Measurements from ENCODE around the gene MYO1F. TPM values are rescaled to one million over a fixed set of nuclear protein-coding genes. Genes with fewer than 3 reads are reported as not detected.

Gene MYO1F
- total and polyA plus RNA-seq, 2 of the 13 experiments (the other 11 are each of a cell fraction or from before 2014, with no cell fraction given), result 0.09 to 0.13 TPM

GRCh38 chr19:8611391-8611876 lies 34.2 kb upstream of the MYO1F start:
- POLR2A ChIA-PET, result interaction anchor here (0.7 kb wide), 1 partner anchor 31 kb away, joined by 3 read pairs; no protein-coding TSS in a partner anchor
- Histone ChIP-seq H3K9ac (ENCODE audit: insufficient read depth, low read depth, low read length) (no peak overlapping the region), H3K4me2 (ENCODE audit: low read depth, low read length) (no peak overlapping the region), H3K27me3 (ENCODE audit: control insufficient read depth in 1 of 2, insufficient read depth in 2 of 2, low read length in 2 of 2) (peaks cover 0 to 7% of the 10 kb centered on the region in 2 experiments; a peak in 2 of 5 replicates), H3K79me2 (ENCODE audit: insufficient read depth, low read length) (no peaks in the 10 kb centered on the region), H2AFZ (ENCODE audit: low read length) (no peak overlapping the region), H3K4me3 (replicated peaks in 1 of 3; ENCODE audit: insufficient read depth in 1 of 3, low read depth in 2 of 3, low read length in 3 of 3) (no peak overlapping the region), H3K4me1 (ENCODE audit: insufficient read depth, low read length) (peaks cover 23% of the 10 kb centered on the region), H3K27ac (ENCODE audit: extremely low read length, insufficient read depth, low read length) (no peak overlapping the region), H4K20me1 (ENCODE audit: insufficient read depth, low read length) (no peaks in the 10 kb centered on the region), H3K36me3 (replicated peaks in 1 of 2; ENCODE audit: control insufficient read depth in 1 of 2, insufficient read depth in 2 of 2, low read length in 2 of 2) (no peaks in the 10 kb centered on the region), H3K9me3 (ENCODE audit: low read length) (no peaks in the 10 kb centered on the region)
- BruUV-seq (replicated peaks), result no TSS peak
- FAIRE-seq (no peak), ATAC-seq (no peak), DNase-seq (ENCODE audit: low spot score) (no peak)
- TF ChIP-seq, protein P1, sequence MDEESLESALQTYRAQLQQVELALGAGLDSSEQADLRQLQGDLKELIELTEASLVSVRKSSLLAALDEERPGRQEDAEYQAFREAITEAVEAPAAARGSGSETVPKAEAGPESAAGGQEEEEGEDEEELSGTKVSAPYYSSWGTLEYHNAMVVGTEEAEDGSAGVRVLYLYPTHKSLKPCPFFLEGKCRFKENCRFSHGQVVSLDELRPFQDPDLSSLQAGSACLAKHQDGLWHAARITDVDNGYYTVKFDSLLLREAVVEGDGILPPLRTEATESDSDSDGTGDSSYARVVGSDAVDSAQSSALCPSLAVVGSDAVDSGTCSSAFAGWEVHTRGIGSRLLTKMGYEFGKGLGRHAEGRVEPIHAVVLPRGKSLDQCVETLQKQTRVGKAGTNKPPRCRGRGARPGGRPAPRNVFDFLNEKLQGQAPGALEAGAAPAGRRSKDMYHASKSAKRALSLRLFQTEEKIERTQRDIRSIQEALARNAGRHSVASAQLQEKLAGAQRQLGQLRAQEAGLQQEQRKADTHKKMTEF (CRISPR knock-in tag; IDR thresholded peaks at IDR 0.05), result no peak
- TF ChIP-seq PCBP1 (IDR thresholded peaks at IDR 0.05; ENCODE audit: borderline replicate concordance, low read depth, low read length), result no peak
- TF ChIP-seq ADNP (CRISPR knock-in tag; IDR thresholded peaks at IDR 0.05), result peak; percentile 28; the same call in 1 of the 2 replicates
- peak; percentile 75 for TF ChIP-seq ZMYM3 (CRISPR knock-in tag; IDR thresholded peaks at IDR 0.05)
- no peak for TF ChIP-seq FIP1L1 (IDR thresholded peaks at IDR 0.05; ENCODE audit: borderline replicate concordance, insufficient read depth, low read depth, low read length)
- no peak for TF ChIP-seq STAT5B (CRISPR knock-in tag; IDR thresholded peaks at IDR 0.05)
- TF ChIP-seq ZNF629 (CRISPR knock-in tag; conservative IDR thresholded peaks at IDR 0.05), result peak; percentile 92
- TF ChIP-seq CHD4 (IDR thresholded peaks at IDR 0.05; ENCODE audit: borderline replicate concordance, low read length), result peak; percentile 45; the same call in 1 of the 2 replicates
- no peak for TF ChIP-seq PITX1 (CRISPR knock-in tag; IDR thresholded peaks at IDR 0.05)
- 68% methylated on average over 14 of the region's 18 CpGs for WGBS (ENCODE audit: low lambda C conversion rate)
- CTCF ChIA-PET (ENCODE audit: low intra/inter-chr PET ratio, low total read pairs), result no interaction called here
- in situ Hi-C loops (cut with HindIII; ENCODE audit: extremely low pct_ligation_motif_present, low pct_unique_long_range_greater_than_20kb) (no loop called here), intact Hi-C loops (cut with micrococcal nuclease; ENCODE audit: unreplicated experiment) (no loop called here)

All from HepG2 (cell line).